AG08395 (cell line): ENCODE results near the gene CPLX4.

ENCODE experiments used
- DNase-seq: peaks from one replicate; pipeline ENCODE4 v3.0.0; 2012; ENCODE audit warnings: mixed read lengths, low spot score

The CPLX4 gene

DNA sequence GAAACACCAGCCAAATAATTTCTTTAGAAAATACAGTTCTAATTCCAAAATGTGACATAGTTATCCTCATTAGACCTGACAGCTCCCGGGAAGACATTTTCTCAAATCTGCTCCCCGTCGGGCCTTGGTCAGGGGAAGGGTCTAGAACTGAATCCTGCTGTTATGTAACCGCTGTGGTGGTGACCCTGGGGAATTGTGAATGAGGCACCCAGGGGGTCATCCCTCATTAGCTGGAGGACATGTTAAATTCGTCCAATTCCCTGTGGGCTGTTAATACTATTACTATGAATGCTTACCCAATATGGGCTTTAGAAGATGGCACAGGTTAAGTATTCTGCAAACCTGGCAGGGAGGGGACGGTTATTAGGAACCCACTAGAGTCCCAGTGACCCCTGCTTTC lies 11.8 kb downstream of the CPLX4 start:
- no peak for DNase-seq

DNA sequence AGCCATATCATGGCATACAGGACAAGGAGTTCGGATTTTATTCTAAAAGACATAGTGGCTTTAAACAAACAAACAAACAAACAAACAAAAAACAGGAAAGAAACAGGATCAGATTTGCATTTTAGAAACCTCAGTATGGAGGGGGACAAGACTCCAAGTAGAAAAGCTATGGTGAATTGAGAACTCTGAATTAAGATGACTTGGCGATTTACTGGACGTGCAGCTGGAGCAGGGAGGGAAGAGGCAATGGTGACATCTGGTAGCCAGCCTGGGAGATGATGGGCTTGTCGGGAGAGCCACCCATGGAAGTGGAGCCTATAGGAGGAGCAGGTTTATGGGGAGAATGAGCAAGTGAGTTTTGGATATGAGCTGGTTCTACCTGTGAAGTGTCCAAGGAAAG lies 13.2 kb downstream of the CPLX4 start:
- no peak for DNase-seq

DNA sequence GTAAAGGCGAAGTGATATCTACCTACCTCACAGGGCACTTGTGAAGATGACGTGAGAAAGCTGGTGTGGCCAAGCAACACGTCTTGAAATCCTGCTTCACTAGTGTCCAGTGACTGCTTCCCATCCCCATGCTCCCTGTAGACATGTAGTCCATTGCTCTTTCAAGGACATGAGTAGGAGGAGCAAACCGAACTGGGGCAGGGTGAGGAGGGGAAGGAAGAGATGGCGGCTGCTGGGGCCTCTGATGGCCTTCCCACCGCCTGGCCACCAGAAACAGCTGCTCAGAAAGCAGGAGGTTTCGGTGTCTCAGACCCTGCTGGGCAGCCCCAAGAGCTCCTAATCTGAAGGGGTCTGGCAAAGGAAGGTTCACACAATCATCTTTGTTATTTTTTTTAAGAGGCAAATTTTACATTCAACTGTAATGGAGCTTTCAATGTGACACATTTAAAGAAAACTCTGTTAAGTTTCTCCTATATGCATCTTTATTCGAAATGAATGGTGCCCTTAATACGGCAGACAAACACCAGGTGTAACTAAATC lies 14.7 kb downstream of the CPLX4 start:
- no peak for DNase-seq

DNA sequence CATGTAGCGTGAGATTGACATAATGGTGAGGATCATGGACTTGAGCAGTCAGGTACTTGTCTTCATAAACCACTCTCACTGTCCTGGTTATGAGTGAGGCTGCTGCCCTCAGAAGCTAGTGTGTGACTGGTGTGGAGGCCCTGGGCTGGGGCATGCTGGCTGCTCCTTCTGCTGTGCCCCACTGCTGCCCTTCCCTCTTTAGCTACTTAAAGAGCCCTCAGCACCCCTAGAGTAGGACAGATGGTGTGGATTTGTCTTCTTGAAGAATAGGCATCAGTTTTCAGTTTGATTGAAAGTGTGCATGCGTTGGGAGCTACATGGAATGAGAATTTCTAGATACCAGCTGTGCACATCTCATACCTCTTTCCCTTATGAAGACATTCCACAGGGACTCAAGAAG lies 15.4 kb downstream of the CPLX4 start:
- no peak for DNase-seq

DNA sequence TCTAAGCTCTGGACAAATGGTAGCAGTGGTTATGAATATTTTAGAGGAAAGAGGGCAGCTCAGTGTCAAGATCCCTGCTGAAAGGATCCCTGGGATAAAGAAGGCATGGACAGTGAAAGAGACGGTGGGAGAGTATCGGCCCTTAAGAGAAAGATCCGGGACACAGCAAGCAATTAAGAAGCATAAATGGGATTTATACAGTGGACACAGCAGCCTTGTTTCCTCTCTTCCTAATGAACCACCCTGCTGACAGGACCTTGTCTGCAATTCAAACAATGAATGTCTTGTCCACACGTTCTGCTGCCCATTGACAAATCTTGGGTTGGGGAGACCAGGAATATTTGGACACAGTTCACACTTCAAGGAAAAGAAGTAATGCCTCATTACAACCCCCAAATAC lies 16.5 kb downstream of the CPLX4 start:
- no peak for DNase-seq

DNA sequence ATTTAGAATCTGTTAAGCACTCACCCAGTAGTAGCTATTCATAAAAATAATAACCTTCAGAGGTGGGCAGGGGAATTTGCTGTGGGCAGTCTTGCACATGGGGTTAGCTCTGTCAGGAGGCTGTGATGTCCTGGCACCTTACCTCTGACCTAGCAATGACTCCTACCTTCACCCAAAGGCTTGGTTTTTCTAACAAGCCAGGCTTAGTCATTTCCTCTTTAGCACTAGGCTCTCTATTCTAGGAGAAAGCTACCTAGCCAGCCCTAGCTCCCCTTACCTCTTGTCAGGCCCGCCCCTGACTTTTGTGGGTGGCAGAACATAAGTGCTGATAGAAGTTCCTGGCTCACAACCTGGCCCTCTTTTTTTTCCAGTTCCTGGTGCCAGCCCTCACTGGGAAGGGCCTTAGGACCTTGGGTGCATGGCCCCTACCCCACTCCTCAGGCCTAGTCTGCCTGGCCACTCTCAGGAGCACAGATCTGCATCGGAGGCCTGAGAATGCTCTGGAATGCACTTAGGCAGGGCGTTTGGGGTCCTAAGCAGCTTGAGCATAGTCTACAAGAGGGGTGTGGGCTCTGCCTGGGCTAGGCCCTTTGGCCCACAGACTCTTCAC lies 17.7 kb downstream of the CPLX4 start:
- DNase-seq = no peak

DNA sequence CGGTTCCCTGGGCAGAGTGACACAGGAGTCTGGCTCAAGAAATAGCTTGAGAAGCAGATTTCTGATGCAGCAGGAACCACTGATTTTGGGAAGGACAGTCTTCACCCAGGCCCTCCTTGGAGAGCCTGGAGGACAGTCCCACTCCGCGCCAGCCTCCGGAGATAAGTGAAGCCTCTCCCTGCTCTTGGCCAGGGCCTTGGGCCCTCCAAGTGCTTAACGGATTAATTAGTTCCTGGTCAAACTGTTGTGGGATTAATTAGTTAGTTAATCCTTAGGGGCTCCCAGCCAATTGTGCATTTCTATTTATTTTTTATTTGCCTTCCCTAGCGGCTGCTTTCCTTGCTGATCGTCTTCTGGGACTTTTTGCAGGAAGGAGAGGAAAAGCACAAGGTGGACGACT lies 19.6 kb downstream of the CPLX4 start:
- DNase-seq = no peak

DNA sequence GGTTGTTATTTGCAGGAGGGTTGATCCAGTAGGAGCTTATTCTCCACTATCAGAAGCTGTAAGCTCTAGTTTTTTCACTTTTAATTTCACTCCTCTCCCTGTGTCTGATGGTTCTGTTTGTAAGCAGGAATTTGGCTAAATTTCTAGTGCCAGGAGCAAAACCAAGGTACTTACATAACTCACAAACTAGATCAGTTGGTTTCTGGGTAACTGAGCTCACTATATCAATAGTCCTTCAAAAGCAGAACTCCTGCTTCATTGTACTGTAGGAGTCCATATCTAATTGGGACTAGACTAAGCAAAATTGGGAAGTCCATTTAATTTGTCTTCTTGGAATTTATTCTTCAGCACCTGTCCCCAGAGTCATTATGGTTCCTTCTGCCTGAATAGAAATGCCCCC lies 25.1 kb downstream of the CPLX4 start:
- DNase-seq = no peak

DNA sequence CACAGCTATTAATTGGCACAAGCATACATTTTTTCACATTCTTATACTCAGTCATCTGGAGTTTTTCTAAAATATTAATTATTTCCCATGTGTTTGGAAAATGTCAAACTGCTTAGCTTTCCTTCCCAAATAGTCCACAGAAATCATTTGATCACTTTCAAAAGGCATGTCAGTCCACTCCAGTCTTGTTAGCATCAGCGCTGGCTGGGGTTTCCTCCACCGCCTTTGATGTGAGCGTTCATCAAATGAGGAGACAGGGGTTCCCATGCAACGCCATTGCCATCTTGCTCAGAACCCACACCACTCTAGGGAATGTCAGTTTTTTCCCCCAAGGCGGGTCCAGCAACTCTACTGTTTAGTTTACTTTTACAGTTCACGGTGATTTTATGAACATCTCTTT lies 32.1 kb downstream of the CPLX4 start:
- DNase-seq = no peak

DNA sequence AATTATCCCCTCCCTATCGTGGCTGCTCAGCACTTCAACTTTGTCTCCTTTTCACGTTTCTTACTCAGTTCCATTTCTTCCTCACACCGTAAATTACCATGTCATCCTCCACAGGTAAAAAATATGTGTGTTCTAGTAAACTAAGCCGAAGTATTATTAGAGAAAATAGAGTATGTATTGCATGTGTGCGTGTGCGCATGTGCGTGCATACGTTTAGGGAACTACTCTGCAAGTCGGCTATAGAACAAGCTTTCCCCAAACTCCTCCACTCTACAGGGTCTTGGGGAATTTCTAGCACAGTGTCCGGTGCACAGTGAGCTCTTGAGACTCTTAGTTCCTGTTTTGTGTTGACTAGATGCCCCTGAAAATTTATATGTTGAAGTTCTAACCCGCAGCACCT lies 36.1 kb downstream of the CPLX4 start:
- DNase-seq = no peak

DNA sequence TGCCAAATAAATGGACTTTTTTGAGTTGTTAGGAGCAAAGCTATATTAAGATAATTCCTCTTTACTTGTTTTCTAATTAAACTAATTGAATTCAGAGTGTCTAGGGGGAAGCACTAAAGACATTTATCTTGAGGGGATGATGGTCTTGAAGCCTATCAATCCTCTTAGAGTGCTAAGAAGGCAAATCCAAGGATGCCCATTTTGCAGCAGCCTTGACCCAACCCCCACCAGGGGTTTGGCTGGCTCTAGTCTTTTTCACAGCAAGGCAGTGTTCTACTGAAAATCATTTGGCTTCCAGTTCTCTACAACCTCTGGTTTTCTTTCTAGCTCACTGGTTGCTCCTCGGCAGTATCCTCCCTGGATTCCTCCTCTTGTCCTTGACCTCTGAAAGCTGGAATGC lies 38.7 kb downstream of the CPLX4 start:
- no peak for DNase-seq

DNA sequence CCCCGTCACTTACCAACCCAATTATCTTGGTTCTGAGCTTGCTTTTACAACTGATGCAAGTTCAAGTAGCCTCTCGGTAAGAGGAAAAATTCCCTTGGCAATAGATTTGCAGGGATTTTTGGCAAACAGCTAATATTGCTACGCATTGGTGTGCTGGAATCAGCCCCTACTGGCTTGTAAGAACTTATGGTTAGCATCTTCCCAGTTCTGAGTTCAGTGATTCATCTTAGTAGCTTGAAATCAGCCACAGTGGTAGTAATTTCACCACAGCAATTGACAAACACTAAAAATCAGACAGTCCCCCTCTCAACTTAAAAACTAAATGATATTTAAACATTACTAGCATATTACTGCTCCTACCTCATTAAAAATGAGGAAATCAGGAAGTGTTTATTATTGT lies 39.3 kb downstream of the CPLX4 start:
- DNase-seq = no peak

DNA sequence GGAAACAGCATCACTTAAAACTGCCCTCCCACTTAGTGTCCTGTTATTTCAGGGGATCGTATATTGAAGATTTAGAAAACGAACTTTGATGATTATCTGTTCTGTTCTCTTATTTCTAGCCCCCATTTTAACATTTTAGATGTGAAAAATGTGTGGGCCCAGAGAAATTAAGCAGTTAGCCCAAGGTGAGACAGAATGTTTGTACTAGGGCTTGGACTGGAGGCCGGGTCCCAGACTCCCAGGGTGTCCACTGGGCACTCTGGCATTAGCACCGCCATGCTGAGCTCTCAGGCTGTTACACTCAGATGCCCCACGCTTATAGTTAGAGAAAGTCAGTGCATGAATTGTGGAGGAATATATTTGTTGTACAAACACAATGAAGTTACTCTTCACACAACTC lies 39.7 kb downstream of the CPLX4 start:
- no peak for DNase-seq

DNA sequence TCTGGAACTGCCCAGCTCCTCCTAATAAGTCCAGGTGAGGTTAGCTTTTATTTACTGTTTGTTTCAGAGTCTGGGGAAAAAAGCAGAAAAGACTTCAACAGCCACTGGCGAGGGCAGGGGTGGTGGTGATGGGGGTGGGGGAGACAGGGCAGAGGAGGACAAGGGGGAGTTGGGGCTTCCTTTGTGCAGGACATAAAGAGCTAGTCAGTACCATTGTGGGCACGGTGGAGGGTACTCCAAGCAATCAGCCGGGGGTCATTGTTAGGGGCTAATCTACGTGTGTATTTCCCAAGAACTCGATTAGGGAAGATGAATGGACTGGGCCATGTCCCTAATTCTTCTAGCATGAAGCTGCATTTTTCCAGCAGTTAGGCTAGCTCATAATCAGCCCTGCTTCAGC lies 42.4 kb downstream of the CPLX4 start:
- DNase-seq = no peak

DNA sequence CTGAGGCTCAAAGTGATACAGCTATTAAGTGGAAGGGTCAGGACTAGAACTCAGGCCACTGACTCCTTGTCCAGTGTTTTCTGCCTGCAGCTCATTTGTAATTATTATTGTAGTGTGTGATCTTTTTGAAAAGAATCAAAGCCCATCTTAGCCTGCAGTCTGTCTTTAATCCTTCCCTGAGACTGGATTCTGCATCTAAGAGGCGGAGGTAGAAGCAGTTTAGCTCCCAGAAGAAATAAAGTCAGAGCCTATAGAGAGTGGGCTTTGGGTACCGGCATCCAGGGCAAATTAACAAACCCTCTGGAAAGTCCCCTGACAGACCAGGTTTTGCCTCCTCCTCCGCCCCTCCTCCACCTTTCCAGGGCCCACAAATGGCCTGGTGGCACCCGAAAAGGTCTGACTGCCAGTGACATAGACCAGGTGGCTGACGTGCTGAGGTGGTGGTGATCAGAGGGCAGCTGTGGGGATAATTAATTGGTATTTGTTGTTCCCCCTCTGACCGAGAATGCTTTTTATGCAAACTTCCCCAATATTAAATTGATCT lies 43.0 kb downstream of the CPLX4 start:
- no peak for DNase-seq

DNA sequence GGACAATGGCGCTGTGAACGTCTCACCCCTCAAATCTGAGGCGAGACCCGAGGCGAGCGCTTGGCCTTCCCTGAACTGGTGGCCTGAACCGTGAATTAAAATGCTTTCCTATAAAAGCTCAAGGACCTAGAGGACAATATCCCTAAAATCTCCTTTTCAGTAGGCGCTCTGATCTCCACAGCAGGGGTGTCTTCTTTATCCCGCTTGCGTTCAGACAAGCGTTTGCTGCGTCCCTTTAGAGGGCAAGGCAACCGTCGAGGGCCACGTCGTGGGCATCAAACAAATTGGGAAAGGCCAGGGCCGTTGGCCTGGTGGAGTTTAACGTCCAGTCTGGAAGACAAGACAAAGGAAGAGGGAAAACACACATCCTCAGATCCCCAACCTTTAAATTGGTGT lies 43.9 kb downstream of the CPLX4 start:
- no peak for DNase-seq

DNA sequence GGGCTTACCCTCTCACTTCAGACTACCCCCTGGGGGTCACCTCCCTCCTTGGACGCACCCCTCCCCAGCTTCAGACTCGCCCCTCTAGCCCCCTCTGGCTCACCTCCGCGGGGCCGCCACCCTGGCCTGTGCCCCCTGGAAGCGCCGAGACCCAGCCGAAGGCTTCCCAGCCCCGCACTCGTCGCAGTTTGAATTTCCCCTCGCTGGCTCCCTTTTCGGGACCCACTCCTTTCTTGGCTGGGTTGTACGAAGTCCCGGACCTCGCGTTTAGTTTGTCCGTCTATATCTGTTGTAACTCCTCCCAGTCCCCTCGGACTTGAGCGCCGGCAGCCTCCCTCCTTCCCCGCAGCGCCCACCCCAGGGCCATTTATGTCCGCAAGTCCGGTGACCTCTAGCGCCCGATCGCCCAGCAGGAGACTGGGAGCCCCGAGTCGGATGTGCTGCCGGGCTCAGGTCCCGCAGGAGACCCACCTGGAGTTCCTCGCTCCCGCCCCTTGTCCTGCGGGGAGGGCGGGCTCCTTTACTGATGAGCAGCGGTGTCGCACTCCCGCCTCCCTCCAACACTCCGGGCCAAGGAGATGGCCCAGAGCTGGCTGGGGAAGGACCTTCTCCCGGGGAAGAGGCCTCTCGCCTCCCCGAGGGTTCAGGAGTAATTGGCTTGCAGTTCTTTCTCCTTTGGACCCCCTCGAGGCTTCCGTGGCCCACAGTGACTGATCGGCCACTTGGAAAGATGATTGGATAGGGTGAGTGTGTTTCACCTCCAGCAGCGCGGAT lies 44.5 kb downstream of the CPLX4 start:
- no peak for DNase-seq

DNA sequence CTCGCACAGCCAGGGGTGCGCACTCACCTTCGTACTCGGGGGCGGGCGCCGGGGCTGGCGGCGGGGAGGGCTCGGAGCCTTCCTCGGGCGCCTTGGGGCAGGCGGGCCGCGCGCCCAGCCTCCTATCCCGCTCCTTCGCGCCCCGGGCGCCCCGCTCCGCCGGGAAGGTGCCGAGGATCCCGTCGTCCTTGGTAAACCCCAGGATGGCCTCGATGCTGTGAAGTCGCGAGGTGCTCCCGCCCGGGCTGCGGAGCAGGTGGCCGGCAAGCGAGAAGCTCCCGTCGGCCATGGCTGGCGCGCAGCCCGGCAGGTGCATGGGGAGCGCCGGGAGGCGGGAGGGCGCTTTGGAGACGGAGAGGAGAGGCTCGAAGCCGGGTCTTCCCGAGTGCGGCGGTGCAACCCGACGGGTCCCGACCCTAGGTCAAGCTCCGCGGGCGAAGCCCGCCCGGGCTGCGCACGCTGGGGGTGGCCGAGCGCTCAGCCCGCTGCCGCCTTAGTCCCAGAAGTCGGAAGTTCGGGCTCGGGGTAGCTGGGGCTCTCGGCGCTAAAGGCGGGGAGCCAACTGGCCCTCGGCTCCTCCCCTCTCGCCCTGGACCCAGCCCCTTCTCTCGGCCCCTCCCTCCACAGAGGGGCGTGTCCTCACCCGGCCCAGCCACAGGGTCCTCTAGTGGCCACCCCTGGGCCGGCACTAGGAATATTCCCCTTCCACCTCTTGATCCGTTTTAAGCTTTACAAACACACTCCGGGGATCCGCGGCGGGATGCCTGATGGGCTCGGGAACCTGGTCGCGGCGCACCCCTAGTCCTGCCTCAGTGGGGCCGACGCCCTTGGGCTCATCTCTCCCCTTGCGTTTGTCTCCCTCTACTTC lies 45.3 kb downstream of the CPLX4 start, which contains the start of gene RAX:
Gene RAX, minus strand, starts transcription at position 564 of the 868 bp plus-strand sequence. Its CDS starts 248 bp downstream, at position 316.
- no peak for DNase-seq

DNA sequence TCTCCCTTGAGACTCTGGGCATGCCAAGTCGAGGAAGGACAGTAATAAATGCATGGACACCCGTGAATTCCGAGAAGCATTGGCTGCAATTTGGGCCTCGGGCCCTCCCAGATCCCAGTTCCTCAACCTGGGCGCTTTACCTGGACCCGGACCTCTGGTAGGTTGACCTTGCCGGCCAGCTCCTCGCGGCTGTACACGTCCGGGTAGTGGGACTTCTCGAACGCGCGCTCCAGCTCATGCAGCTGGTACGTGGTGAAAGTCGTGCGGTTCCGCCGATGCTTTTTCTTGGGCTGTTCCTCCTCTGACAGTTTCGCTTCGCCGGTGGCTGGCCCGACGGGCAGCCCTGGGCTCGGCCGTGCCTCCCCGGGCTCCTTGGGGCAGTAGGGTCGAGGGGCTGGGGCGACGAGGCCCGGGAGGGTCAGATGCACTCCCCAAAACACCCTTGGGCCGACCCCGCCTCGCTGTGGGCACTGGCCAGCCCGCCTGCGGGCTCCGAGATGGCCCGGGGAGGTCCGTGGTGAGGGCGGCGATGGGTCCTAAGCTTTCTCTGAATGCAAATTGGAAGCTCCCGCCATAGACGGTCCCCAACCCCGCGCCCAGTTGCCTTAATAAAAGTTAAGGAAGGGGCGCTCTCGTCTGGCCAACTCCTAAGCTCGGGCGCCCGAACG lies 46.1 kb downstream of the CPLX4 start:
- DNase-seq = no peak

DNA sequence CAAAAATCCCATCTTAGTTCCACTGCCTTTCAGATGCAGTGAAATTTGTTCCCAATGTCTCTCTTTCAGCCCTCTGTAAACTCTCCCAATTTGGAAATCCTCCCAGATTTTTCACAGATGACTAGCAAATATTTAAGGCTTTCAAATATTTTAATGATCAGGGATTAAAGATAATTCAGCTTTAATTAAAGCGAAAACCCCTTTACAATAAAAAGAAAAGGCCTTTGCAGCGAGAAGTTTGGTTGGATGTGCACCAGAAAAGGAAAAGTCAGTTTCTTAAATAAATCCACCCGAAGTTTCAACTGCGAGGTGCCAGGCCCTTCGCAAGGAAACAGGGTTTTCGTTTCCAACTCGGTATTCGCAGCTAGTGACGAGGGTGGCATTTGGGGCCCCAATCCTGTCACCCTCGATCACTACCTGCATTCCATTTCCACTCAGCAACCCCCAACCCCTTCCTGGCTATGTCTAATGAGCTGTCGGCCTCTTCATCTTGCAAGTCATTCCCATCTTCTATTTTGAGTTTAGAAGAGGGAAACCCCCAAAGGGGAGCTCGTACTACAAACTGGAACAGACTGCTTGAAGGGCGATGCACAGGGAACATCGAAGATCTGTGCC lies 46.7 kb downstream of the CPLX4 start:
- no peak for DNase-seq

DNA sequence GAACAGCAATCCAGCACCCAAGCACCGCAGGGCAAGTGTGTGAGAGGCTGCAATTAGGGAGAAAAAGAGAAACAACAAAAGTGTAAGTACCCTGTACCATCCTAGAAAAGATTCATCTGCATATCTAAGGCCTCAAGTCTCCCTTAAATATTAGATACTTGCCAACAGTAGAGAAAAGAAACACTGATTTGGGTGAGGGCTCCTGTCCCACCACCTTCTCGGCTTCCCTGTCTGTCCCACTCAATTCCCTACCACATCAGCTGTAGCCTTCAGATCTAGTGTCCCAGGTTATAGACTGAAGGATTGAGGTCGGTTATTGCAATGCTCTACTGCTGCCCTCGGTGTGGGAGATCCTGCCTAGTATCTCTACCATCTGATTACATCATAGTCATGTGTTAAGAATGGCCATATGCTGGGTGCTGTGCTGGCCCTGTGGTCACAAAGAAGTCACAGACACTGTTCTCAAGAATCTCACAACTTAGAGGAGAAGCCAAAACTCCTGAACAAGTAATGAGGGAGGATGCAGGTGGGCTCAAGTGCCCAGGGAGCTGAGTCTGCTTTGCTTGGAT lies 47.7 kb downstream of the CPLX4 start:
- no peak for DNase-seq
